Measurements from ENCODE around the gene H19.

Gene H19

GRCh38 chr11:1964348-1964747 lies 33.3 kb downstream of the H19 start:
- Histone ChIP-seq H3K36me3 (ENCODE audit: insufficient read depth, low read depth, low read length) (no peaks in the 10 kb centered on the region), H3K27me3 (ENCODE audit: insufficient read depth, low read length) (no peaks in the 10 kb centered on the region), H3K4me3 (ENCODE audit: low read length) (no peak overlapping the region), H3K9ac (ENCODE audit: low read depth, low read length) (no peak overlapping the region), H3K4me1 (ENCODE audit: insufficient read depth, low read length) (no peaks in the 10 kb centered on the region), H3K27ac (ENCODE audit: low read length) (no peak overlapping the region), H3K9me3 (ENCODE audit: insufficient read depth, low read depth, low read length) (no peaks in the 10 kb centered on the region)

GRCh38 chr11:1963864-1964263 lies 33.8 kb downstream of the H19 start:
- no peaks in the 10 kb centered on the region for H3K27me3 ChIP-seq (ENCODE audit: insufficient read depth, low read length)
- H3K9ac ChIP-seq (ENCODE audit: low read depth, low read length) = no peak overlapping the region
- no peaks in the 10 kb centered on the region for H3K36me3 ChIP-seq (ENCODE audit: insufficient read depth, low read depth, low read length)
- H3K9me3 ChIP-seq (ENCODE audit: insufficient read depth, low read depth, low read length) = no peaks in the 10 kb centered on the region
- no peaks in the 10 kb centered on the region for H3K4me1 ChIP-seq (ENCODE audit: insufficient read depth, low read length)
- no peak overlapping the region for H3K4me3 ChIP-seq (ENCODE audit: low read length)
- no peak overlapping the region for H3K27ac ChIP-seq (ENCODE audit: low read length)

- Histone ChIP-seq H3K27ac (ENCODE audit: low read length) (no peak overlapping the region), H3K9ac (ENCODE audit: low read depth, low read length) (no peak overlapping the region), H3K9me3 (ENCODE audit: insufficient read depth, low read depth, low read length) (no peaks in the 10 kb centered on the region), H3K27me3 (ENCODE audit: insufficient read depth, low read length) (no peaks in the 10 kb centered on the region), H3K4me3 (ENCODE audit: low read length) (no peak overlapping the region), H3K36me3 (ENCODE audit: insufficient read depth, low read depth, low read length) (no peaks in the 10 kb centered on the region), H3K4me1 (ENCODE audit: insufficient read depth, low read length) (no peaks in the 10 kb centered on the region)
These were observed 37.9 kb downstream of the H19 start for GRCh38 chr11:1959786-1960185.

GRCh38 chr11:1958367-1958766 lies 39.3 kb downstream of the H19 start:
- H3K4me1 ChIP-seq (ENCODE audit: insufficient read depth, low read length) = no peaks in the 10 kb centered on the region
- no peaks in the 10 kb centered on the region for H3K36me3 ChIP-seq (ENCODE audit: insufficient read depth, low read depth, low read length)
- no peak overlapping the region for H3K27ac ChIP-seq (ENCODE audit: low read length)
- H3K27me3 ChIP-seq (ENCODE audit: insufficient read depth, low read length) = no peaks in the 10 kb centered on the region
- no peak overlapping the region for H3K4me3 ChIP-seq (ENCODE audit: low read length)
- H3K9ac ChIP-seq (ENCODE audit: low read depth, low read length) = no peak overlapping the region
- no peaks in the 10 kb centered on the region for H3K9me3 ChIP-seq (ENCODE audit: insufficient read depth, low read depth, low read length)

GRCh38 chr11:1953489-1954266 lies 44.0 kb downstream of the H19 start:
- no peak overlapping the region for H3K27ac ChIP-seq (ENCODE audit: low read length)
- no peak overlapping the region for H3K9ac ChIP-seq (ENCODE audit: low read depth, low read length)
- no peak overlapping the region for H3K4me3 ChIP-seq (ENCODE audit: low read length)
- H3K9me3 ChIP-seq (ENCODE audit: insufficient read depth, low read depth, low read length) = no peaks in the 10 kb centered on the region
- no peaks in the 10 kb centered on the region for H3K36me3 ChIP-seq (ENCODE audit: insufficient read depth, low read depth, low read length)
- no peaks in the 10 kb centered on the region for H3K4me1 ChIP-seq (ENCODE audit: insufficient read depth, low read length)
- H3K27me3 ChIP-seq (ENCODE audit: insufficient read depth, low read length) = no peaks in the 10 kb centered on the region

- Histone ChIP-seq H3K27ac (ENCODE audit: low read length) (no peak overlapping the region), H3K36me3 (ENCODE audit: insufficient read depth, low read depth, low read length) (no peaks in the 10 kb centered on the region), H3K27me3 (ENCODE audit: insufficient read depth, low read length) (no peaks in the 10 kb centered on the region), H3K4me3 (ENCODE audit: low read length) (no peak overlapping the region), H3K4me1 (ENCODE audit: insufficient read depth, low read length) (no peaks in the 10 kb centered on the region), H3K9me3 (ENCODE audit: insufficient read depth, low read depth, low read length) (no peaks in the 10 kb centered on the region), H3K9ac (ENCODE audit: low read depth, low read length) (no peak overlapping the region)
These were observed 44.7 kb downstream of the H19 start for GRCh38 chr11:1952806-1953482.

- no peaks in the 10 kb centered on the region for H3K4me1 ChIP-seq (ENCODE audit: insufficient read depth, low read length)
- H3K9me3 ChIP-seq (ENCODE audit: insufficient read depth, low read depth, low read length) = no peaks in the 10 kb centered on the region
- H3K36me3 ChIP-seq (ENCODE audit: insufficient read depth, low read depth, low read length) = no peaks in the 10 kb centered on the region
- H3K4me3 ChIP-seq (ENCODE audit: low read length) = no peak overlapping the region
- no peak overlapping the region for H3K9ac ChIP-seq (ENCODE audit: low read depth, low read length)
- H3K27me3 ChIP-seq (ENCODE audit: insufficient read depth, low read length) = no peaks in the 10 kb centered on the region
- H3K27ac ChIP-seq (ENCODE audit: low read length) = no peak overlapping the region
These were observed 47.7 kb downstream of the H19 start for GRCh38 chr11:1949922-1950321.

- Histone ChIP-seq H3K27me3 (ENCODE audit: insufficient read depth, low read length) (no peaks in the 10 kb centered on the region), H3K9ac (ENCODE audit: low read depth, low read length) (no peak overlapping the region), H3K9me3 (ENCODE audit: insufficient read depth, low read depth, low read length) (no peaks in the 10 kb centered on the region), H3K36me3 (ENCODE audit: insufficient read depth, low read depth, low read length) (no peaks in the 10 kb centered on the region), H3K4me3 (ENCODE audit: low read length) (no peak overlapping the region), H3K4me1 (ENCODE audit: insufficient read depth, low read length) (no peaks in the 10 kb centered on the region), H3K27ac (ENCODE audit: low read length) (no peak overlapping the region)
These were observed 48.3 kb downstream of the H19 start for GRCh38 chr11:1949302-1949701.

GRCh38 chr11:1948389-1948788 lies 49.3 kb downstream of the H19 start:
- Histone ChIP-seq H3K27me3 (ENCODE audit: insufficient read depth, low read length) (no peaks in the 10 kb centered on the region), H3K9ac (ENCODE audit: low read depth, low read length) (no peak overlapping the region), H3K27ac (ENCODE audit: low read length) (no peak overlapping the region), H3K4me1 (ENCODE audit: insufficient read depth, low read length) (no peaks in the 10 kb centered on the region), H3K9me3 (ENCODE audit: insufficient read depth, low read depth, low read length) (no peaks in the 10 kb centered on the region), H3K36me3 (ENCODE audit: insufficient read depth, low read depth, low read length) (no peaks in the 10 kb centered on the region), H3K4me3 (ENCODE audit: low read length) (no peak overlapping the region)

- H3K9ac ChIP-seq (ENCODE audit: low read depth, low read length) = no peak overlapping the region
- no peak overlapping the region for H3K27ac ChIP-seq (ENCODE audit: low read length)
- H3K4me3 ChIP-seq (ENCODE audit: low read length) = no peak overlapping the region
- no peaks in the 10 kb centered on the region for H3K36me3 ChIP-seq (ENCODE audit: insufficient read depth, low read depth, low read length)
- no peaks in the 10 kb centered on the region for H3K27me3 ChIP-seq (ENCODE audit: insufficient read depth, low read length)
- H3K9me3 ChIP-seq (ENCODE audit: insufficient read depth, low read depth, low read length) = no peaks in the 10 kb centered on the region
- no peaks in the 10 kb centered on the region for H3K4me1 ChIP-seq (ENCODE audit: insufficient read depth, low read length)
These were observed 49.9 kb downstream of the H19 start for GRCh38 chr11:1947592-1948237.

- Histone ChIP-seq H3K4me3 (ENCODE audit: low read length) (no peak within 1 kb of the TSS), H3K9ac (ENCODE audit: low read depth, low read length) (no peak within 1 kb of the TSS), H3K27ac (ENCODE audit: low read length) (no peak within 1 kb of the TSS), H3K36me3 (ENCODE audit: insufficient read depth, low read depth, low read length) (no peaks in the 10 kb centered on the region), H3K27me3 (ENCODE audit: insufficient read depth, low read length) (no peaks in the 10 kb centered on the region), H3K4me1 (ENCODE audit: insufficient read depth, low read length) (no peaks in the 10 kb centered on the region), H3K9me3 (ENCODE audit: insufficient read depth, low read depth, low read length) (no peaks in the 10 kb centered on the region)
These were observed 50.7 kb downstream of the H19 start, which contains the start of gene MRPL23 for GRCh38 chr11:1946812-1947484. Gene MRPL23, plus strand, starts transcription at chr11:1947332. Its CDS starts 31 bp downstream, at chr11:1947363.
